HG02763 (cell line): ENCODE measurements around the gene NRDE2.
"Not testable (repeated sequence)": the region's sequence is repeated elsewhere in the genome, so short reads cannot be mapped to it uniquely, and the experiment has no call there.

Source experiments
- ATAC-seq: cut with Tn5 transposase; IDR thresholded peaks from one replicate; pipeline ENCODE4 v1.9.1; 2021; ENCODE audit warnings: mild to moderate bottlenecking, moderate library complexity; ENCODE audit not compliant: unreplicated experiment

Gene NRDE2

GRCh38 chr14:90275458-90275814, 56.3 kb downstream of the NRDE2 start:
- no peak for ATAC-seq

DNA sequence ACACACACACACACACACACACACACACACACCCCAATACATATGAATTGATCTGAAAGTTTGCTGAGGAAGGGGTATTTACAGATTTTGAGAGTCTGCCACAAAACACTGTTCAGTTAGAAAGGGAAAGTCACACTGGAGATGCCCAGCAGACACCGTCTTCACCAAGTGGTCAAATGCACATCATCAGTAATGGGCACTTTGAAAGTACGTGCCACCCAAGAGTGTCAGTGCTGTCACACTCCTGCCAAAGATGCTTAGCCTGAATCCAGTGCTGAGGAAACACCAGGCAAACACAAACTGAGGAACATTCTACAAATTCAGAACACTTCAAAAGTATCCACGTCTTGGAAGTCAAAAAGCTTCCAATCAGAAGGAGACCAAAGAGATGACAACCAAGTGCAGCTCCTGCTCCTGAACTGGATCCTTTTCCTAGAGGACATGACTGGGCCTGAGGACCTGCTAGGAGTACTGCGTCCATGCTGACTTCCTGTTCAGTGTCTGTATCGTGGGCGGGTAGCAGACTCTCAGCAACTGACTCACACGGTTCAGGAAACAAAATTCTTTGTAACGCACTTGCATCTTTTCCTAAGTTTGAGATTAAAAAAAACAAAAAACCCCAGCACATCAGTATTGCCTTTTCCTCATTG, 56.8 kb downstream of the NRDE2 start:
- ATAC-seq, result no peak

DNA sequence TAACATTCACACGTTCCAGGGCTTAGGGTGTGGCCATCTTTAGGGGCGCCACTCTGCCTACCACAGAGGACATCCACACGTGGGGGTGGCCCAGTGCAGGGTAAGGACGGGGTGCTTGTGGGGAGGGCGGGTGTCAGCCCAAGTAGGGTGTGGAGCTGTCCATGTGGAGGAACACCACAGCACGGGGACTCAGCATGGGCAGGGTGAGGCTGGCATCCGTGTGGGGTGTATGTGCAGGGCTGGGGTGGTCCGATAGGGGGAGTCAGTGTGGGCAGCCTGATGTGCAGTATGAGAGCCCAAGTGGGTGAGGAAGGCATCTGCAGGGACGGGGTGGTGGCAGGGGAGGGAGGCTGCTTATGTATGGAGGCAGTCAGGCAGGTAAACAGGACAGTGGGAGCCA, 57.7 kb downstream of the NRDE2 start:
- ATAC-seq, result no peak

GRCh38 chr14:90273532-90273931, 58.2 kb downstream of the NRDE2 start:
- no peak for ATAC-seq

DNA sequence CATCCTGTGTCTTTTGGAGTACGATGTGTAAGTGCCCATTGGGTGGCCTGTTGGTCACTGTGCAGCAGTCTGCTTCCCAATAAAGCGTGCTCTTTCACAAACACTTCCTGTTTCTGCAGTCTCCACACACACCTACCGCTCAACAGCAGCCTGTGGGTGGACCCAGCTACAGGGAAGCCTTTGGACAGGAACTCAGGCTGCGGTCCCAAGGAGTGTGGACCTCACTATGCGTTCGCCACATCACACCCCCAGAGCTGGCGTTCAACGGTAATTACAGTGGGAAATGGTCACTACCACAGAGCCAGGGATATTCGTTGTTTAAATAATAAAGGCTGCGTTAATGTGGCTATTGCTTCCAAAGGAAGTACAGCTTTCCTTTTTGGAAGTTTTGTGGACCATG, 59.2 kb downstream of the NRDE2 start:
- ATAC-seq, result no peak

- ATAC-seq, result no peak
Measured at GRCh38 chr14:90268420-90268819, 63.3 kb downstream of the NRDE2 start.

DNA sequence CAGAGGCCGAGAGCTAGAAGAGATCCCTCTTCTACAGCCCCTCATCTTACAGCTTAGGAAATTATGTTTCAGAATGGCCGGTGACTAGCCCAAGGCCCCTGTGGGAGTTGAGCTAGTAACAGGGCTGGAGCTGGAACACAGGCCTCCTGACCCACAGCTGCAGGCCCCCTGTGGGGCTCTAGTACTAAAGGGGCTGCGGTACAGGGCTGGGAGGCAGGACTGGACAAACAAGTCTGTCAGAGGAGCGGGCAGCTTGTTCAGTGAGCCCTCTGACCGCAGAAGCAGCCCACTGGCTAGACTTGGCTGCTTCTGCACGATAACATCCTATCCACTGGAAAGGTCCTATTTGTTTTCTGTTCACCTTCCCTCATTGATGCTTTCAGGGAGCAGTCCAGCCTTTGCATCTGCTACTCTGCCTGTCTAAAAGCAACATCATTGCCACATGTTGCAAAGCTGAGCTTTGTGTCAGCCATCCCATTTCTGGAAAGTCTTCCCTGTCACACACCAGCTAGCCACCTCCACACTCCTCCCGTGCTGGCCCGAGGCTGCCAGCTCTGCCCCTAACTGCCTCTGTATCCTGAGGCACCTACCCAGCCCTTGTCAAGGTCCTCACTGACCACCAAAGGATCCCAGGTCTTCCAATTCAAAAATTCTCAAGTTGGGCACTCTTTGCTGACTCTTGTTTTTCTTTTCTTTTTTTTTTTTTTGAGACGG, 65.1 kb downstream of the NRDE2 start:
- ATAC-seq, result no peak

DNA sequence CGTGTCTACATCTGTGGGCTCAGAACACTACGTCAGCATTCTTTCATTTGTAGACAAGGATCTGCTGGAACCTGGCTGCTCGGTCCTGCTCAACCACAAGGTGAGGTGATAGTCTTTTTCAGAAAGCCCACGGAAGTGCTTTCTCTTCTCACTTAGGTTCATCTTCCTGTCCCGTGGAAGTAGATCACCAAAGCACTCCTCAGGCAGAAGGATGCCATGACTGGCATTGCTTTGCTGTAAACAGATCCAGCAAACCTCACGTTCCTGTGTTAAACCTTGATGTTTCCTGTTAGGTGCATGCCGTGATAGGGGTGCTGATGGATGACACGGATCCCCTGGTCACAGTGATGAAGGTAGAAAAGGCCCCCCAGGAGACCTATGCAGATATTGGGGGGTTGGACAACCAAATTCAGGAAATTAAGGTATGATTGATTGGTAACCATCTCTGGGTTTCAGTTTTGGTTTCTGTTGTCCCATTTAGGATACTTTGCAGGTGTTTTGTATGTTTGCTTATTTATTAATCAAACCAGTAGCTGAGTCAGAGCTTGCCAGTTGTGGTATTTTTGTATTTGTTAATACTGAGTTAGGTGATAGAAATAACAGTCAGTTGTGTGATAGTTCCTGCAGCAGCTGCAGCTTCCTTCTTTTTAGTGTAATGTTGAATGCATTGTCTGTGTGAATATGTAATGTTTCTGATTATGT, 67.8 kb downstream of the NRDE2 start:
- ATAC-seq, result peak; percentile 59

GRCh38 chr14:90256354-90257131, 75.2 kb downstream of the NRDE2 start, which contains the start of gene PSMC1:
PSMC1 (plus strand) TSS chr14:90256553; CDS start chr14:90256598, 45 bp downstream.
- ATAC-seq, result peak; percentile 99

DNA sequence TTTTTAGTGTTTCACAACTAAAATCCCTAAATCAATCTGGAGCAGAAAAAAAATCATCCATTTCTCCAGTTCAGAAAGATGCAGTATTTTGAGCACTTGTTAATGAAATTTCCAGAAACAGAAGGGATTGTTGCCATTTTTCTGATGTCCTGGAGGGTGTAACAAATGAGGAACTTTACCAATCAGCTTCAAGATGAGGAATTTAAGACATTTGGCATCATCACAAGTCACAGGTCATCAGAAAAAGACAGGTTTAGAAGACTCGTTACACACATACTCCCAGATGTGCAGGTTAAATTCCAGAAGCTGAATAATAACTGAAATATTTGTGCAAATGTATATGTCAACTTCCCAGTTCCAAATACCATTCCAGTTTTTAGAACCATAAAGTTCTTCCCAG, 75.9 kb downstream of the NRDE2 start:
- no peak for ATAC-seq

DNA sequence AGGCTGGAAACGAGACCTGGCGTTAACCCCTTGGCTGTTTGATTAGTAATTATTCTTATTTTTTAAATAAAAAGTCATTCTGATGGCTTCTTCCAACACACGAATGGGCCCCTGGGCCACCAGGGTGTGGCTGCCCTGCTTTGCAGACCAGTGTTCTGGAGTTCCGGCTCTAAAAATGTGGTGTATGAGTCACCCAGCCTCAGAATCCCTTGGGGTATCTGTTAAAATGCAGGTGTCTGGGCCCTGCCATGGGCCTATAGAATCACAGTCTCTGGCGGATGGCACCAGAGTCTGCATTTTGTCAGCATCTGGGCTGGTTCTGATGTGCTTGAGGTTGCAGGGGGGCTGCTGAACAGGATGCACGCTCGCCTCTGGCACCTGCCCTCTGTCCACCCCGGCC, 77.9 kb downstream of the NRDE2 start:
- no peak for ATAC-seq

DNA sequence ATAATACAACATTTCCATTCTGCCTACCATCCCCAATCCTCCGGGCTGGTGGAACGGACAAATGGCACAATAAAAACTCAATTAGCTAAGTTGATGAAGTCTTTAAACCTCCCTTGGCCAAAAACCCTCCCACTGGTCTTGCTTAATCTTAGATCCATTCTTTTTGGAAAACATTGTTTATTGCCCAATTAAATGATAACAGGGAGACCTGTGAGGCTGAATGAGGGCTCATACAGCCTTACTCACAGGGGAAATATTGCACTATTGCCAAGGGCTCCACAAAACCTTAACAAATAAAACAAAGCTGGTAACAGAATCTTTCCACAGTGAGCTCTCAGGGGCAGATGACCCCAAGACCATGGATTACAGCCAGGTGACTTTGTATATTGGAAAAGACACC, 83.1 kb downstream of the NRDE2 start:
- no peak for ATAC-seq

- ATAC-seq, result not testable (repeated sequence)
Measured at GRCh38 chr14:90247441-90247840, 84.3 kb downstream of the NRDE2 start.

GRCh38 chr14:90246936-90247335, 84.8 kb downstream of the NRDE2 start:
- no peak for ATAC-seq

DNA sequence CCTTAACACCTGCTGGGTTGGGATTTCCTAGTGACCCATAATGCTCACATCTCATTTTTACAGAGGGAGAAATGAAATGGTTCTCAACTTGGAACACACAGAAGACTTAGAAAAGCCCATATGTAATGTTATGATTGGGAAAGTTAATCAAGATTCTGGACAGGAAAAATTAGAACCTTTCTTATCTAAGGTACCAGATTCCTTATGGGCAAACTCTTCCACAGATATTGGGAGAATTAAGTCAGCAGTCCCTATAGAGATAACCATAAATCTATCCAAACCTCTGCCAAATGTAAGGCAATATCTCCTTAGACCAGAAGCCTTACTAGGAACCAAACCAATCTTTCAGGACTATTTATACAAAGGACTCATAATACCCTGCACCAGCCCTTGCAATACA, 89.3 kb downstream of the NRDE2 start:
- no peak for ATAC-seq

DNA sequence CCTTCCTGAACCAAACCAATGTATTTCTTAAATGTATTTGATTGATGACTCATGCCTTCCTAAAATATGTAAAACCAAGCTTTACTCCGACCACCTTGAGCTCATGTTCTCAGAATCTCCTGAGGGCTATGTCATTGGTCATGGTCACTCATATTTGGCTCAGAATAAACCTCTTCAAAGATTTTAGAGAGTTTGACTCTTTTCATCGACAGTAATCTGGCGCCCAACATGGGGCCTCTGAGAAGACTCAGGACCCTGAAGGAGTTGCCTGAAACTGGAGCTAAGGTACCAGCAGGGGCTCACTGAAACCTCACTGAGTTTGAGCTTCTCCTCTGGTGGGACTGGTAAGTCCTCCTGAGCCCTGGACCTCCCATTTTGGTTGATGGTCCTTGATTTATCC, 92.6 kb downstream of the NRDE2 start:
- no peak for ATAC-seq

- ATAC-seq, result no peak
Measured at GRCh38 chr14:90235179-90235976, 96.4 kb downstream of the NRDE2 start.

- not testable (repeated sequence) for ATAC-seq
Measured at GRCh38 chr14:90229942-90230341, 101.8 kb downstream of the NRDE2 start.

DNA sequence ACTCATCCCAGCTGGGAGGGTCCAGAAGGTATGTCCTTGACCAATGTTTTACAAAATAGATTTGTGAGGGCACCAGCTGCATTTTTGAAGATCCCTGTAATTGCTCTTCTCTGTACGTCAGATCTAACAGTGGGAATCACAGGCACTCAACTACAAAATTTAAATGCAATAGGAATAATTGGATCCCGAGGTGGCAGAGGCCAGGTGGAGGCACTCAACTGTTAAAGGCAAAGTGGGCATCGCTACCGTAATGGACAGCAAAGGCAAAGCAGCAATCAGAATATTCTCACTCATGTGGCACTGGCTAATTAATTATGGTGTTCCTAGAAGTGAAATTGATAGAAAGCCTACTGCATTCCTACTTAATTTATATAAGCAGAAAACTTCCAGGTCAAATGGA, 103.3 kb downstream of the NRDE2 start:
- ATAC-seq, result no peak
